ENCODE data around the gene NADK. TPM values are rescaled to one million over a fixed set of nuclear protein-coding genes. Genes with fewer than 3 reads are reported as not detected.

The NADK gene
- total and polyA plus RNA-seq, 2 of the 13 experiments (the other 11 are each of a cell fraction or from before 2014, with no cell fraction given) = 56.6 to 60.1 TPM

DNA sequence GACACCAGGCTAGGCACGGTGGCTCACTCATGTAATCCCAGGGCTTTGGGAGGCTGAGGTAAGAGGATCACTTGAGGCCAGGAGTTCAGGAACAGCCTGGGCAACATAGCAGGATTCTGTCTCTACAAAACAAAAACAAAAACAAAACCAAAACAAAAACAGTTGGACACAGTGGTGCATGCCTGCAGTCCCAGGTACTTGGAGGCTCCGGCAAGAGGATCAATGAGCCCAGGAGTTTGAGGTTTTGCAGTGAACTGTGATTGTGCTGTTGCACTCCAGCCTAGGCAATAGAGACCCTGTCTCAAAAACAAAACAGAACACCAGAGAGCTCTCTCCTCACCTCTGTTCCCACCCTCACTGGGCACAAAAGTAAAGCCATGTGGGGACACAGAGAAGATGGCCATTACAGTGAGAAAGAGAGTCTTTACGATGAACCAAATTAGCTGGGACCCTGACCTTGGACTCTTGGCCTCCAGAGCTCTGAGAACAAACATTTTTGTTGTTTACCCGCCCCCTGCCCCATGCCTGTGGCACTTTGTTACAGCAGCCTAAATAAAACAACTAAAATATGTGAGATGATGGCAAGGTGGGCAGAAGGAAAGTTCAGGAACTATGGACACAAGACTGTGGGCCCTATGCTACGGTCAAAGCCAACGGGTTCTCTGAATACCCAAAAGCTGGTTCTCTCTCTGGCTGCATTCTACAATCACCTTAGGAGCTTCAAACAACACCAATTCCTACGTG is 9.8 kb downstream of the NADK start (continued):
- TF ChIP-seq, protein P1, sequence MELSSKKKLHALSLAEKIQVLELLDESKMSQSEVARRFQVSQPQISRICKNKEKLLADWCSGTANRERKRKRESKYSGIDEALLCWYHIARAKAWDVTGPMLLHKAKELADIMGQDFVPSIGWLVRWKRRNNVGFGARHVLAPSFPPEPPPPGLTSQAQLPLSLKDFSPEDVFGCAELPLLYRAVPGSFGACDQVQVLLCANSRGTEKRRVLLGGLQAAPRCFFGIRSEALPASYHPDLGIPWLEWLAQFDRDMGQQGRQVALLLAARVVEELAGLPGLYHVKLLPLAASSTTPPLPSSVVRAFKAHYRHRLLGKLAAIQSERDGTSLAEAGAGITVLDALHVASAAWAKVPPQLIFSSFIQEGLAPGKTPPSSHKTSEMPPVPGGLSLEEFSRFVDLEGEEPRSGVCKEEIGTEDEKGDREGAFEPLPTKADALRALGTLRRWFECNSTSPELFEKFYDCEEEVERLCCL (CRISPR knock-in tag; IDR thresholded peaks at IDR 0.05; ENCODE audit: borderline replicate concordance) = no peak
- TF ChIP-seq FOXO1 (CRISPR knock-in tag; IDR thresholded peaks at IDR 0.05) = peak; percentile 73
- TF ChIP-seq, protein P2, sequence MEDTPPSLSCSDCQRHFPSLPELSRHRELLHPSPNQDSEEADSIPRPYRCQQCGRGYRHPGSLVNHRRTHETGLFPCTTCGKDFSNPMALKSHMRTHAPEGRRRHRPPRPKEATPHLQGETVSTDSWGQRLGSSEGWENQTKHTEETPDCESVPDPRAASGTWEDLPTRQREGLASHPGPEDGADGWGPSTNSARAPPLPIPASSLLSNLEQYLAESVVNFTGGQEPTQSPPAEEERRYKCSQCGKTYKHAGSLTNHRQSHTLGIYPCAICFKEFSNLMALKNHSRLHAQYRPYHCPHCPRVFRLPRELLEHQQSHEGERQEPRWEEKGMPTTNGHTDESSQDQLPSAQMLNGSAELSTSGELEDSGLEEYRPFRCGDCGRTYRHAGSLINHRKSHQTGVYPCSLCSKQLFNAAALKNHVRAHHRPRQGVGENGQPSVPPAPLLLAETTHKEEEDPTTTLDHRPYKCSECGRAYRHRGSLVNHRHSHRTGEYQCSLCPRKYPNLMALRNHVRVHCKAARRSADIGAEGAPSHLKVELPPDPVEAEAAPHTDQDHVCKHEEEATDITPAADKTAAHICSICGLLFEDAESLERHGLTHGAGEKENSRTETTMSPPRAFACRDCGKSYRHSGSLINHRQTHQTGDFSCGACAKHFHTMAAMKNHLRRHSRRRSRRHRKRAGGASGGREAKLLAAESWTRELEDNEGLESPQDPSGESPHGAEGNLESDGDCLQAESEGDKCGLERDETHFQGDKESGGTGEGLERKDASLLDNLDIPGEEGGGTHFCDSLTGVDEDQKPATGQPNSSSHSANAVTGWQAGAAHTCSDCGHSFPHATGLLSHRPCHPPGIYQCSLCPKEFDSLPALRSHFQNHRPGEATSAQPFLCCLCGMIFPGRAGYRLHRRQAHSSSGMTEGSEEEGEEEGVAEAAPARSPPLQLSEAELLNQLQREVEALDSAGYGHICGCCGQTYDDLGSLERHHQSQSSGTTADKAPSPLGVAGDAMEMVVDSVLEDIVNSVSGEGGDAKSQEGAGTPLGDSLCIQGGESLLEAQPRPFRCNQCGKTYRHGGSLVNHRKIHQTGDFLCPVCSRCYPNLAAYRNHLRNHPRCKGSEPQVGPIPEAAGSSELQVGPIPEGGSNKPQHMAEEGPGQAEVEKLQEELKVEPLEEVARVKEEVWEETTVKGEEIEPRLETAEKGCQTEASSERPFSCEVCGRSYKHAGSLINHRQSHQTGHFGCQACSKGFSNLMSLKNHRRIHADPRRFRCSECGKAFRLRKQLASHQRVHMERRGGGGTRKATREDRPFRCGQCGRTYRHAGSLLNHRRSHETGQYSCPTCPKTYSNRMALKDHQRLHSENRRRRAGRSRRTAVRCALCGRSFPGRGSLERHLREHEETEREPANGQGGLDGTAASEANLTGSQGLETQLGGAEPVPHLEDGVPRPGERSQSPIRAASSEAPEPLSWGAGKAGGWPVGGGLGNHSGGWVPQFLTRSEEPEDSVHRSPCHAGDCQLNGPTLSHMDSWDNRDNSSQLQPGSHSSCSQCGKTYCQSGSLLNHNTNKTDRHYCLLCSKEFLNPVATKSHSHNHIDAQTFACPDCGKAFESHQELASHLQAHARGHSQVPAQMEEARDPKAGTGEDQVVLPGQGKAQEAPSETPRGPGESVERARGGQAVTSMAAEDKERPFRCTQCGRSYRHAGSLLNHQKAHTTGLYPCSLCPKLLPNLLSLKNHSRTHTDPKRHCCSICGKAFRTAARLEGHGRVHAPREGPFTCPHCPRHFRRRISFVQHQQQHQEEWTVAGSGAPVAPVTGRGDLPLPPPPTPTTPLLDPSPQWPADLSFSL (CRISPR knock-in tag; IDR thresholded peaks at IDR 0.05) = no peak
- TF ChIP-seq RBFOX2 (IDR thresholded peaks at IDR 0.05; ENCODE audit: low read depth, low read length) = no peak
- TF ChIP-seq HOXA3 (CRISPR knock-in tag; IDR thresholded peaks at IDR 0.05) = peak; percentile 50
- no peak for TF ChIP-seq HNRNPK (IDR thresholded peaks at IDR 0.05; ENCODE audit: low read depth, low read length, poor library complexity, severe bottlenecking)
- TF ChIP-seq EEA1 (CRISPR knock-in tag; IDR thresholded peaks at IDR 0.05; ENCODE audit: borderline replicate concordance) = no peak
- TF ChIP-seq ZNF550 (CRISPR knock-in tag; IDR thresholded peaks at IDR 0.05; ENCODE audit: borderline replicate concordance) = no peak
- TF ChIP-seq, protein P3, sequence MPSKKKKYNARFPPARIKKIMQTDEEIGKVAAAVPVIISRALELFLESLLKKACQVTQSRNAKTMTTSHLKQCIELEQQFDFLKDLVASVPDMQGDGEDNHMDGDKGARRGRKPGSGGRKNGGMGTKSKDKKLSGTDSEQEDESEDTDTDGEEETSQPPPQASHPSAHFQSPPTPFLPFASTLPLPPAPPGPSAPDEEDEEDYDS (CRISPR knock-in tag; IDR thresholded peaks at IDR 0.05) = no peak
- TF ChIP-seq CBX5 (CRISPR knock-in tag; IDR thresholded peaks at IDR 0.05; ENCODE audit: borderline replicate concordance) = no peak
- TF ChIP-seq REXO4 (CRISPR knock-in tag; IDR thresholded peaks at IDR 0.05; ENCODE audit: borderline replicate concordance) = no peak
- TF ChIP-seq NPAS2 (CRISPR knock-in tag; IDR thresholded peaks at IDR 0.05; ENCODE audit: borderline replicate concordance) = no peak
- TF ChIP-seq ZNF530 (CRISPR knock-in tag; IDR thresholded peaks at IDR 0.05; ENCODE audit: low read depth) = no peak
- TF ChIP-seq, protein P4, sequence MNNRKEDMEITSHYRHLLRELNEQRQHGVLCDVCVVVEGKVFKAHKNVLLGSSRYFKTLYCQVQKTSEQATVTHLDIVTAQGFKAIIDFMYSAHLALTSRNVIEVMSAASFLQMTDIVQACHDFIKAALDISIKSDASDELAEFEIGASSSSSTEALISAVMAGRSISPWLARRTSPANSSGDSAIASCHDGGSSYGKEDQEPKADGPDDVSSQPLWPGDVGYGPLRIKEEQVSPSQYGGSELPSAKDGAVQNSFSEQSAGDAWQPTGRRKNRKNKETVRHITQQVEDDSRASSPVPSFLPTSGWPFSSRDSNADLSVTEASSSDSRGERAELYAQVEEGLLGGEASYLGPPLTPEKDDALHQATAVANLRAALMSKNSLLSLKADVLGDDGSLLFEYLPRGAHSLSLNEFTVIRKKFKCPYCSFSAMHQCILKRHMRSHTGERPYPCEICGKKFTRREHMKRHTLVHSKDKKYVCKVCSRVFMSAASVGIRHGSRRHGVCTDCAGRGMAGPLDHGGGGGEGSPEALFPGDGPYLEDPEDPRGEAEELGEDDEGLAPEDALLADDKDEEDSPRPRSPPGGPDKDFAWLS (CRISPR knock-in tag; IDR thresholded peaks at IDR 0.05; ENCODE audit: borderline replicate concordance) = no peak
- no peak for TF ChIP-seq MBD4 (IDR thresholded peaks at IDR 0.05; ENCODE audit: borderline replicate concordance, low read length)
- TF ChIP-seq JUND (CRISPR knock-in tag; IDR thresholded peaks at IDR 0.05) = no peak
- no peak for TF ChIP-seq ZFP90 (CRISPR knock-in tag; IDR thresholded peaks at IDR 0.05; ENCODE audit: borderline replicate concordance)

Data from HepG2 (cell line).